A673 (cell line): ENCODE results near the gene ZNF672. TPM values are rescaled to one million over a fixed set of nuclear protein-coding genes. Genes with fewer than 3 reads are reported as not detected.

Experiments used
- BruUV-seq: library from RNA; stranded (reverse); fragments of 400-500 nt; replicated peaks from 2 replicates; lab custom pipeline; 2021; lab: Mats Ljungman, UMichigan
- CTCF ChIA-PET: fragments of 300-600 bp; sonication (Branson Sonifier 250); formaldehyde crosslinking; loops from one replicate; lab custom pipeline; 2022; ENCODE audit warnings: antibody characterized with exemption; lab: Charles Lee
- POLR2A ChIA-PET: fragments of 300-600 bp; sonication (Branson Sonifier 250); formaldehyde crosslinking; loops from one replicate; lab custom pipeline; 2022; ENCODE audit warnings: antibody characterized with exemption; ENCODE audit not compliant: low non-redundant PET; lab: Charles Lee
- DNase-seq: peaks from one replicate; pipeline ENCODE4 v3.0.0-alpha.2; 2015; ENCODE audit warnings: low spot score
- H3K27ac ChIP-seq: fragments of 200-600 bp; sonication (generic); 2 replicates; pipeline ENCODE4 v1.5.1; 2016; ENCODE audit warnings: mixed run types, low read depth, mild to moderate bottlenecking, mixed read lengths, antibody characterized with exemption, low read length; ENCODE audit not compliant: poor library complexity, severe bottlenecking
- H3K27me3 ChIP-seq: fragments of 200-600 bp; sonication (generic); replicated peaks from 2 replicates; pipeline ENCODE4 v1.6.1; 2017; ENCODE audit warnings: mixed run types, low read depth, mild to moderate bottlenecking, mixed read lengths, antibody characterized with exemption, low read length; ENCODE audit not compliant: insufficient read depth, poor library complexity
- H3K36me3 ChIP-seq: fragments of 200-600 bp; sonication (generic); 2 replicates; pipeline ENCODE4 v1.6.1; 2016; ENCODE audit warnings: mixed run types, mild to moderate bottlenecking, mixed read lengths, antibody characterized with exemption, low read length; ENCODE audit not compliant: insufficient read depth, poor library complexity, severe bottlenecking
- H3K4me1 ChIP-seq: fragments of 200-600 bp; sonication (generic); 2 replicates; pipeline ENCODE4 v1.6.1; 2017; ENCODE audit warnings: mixed run types, mild to moderate bottlenecking, mixed read lengths, antibody characterized with exemption, low read length; ENCODE audit not compliant: insufficient read depth, poor library complexity, severe bottlenecking
- H3K4me3 ChIP-seq: fragments of 200-600 bp; sonication (generic); 2 replicates; pipeline ENCODE4 v1.5.1; 2016; ENCODE audit warnings: low read depth, mixed run types, mild to moderate bottlenecking, mixed read lengths, low read length; ENCODE audit not compliant: poor library complexity, severe bottlenecking
- H3K9me3 ChIP-seq: fragments of 200-600 bp; sonication (generic); 2 replicates; pipeline ENCODE4 v1.6.1; 2016; ENCODE audit warnings: mixed run types, low read depth, mild to moderate bottlenecking, mixed read lengths, antibody characterized with exemption, low read length; ENCODE audit not compliant: poor library complexity, severe bottlenecking
- EZH2 ChIP-seq: fragments of 200-600 bp; sonication (generic); IDR thresholded peaks from 2 replicates; pipeline ENCODE4 v1.6.1; 2017; ENCODE audit warnings: borderline replicate concordance, low read depth, mild to moderate bottlenecking, mixed read lengths, antibody characterized with exemption, low read length; ENCODE audit not compliant: poor library complexity, severe bottlenecking
- intact Hi-C: fragments of 100-400 bp; cut with micrococcal nuclease; formaldehyde crosslinking; loops from one replicate; pipeline ENCODE4 v1.10.0; 2022; ENCODE audit not compliant: unreplicated experiment
- total RNA-seq: library from RNA; stranded (reverse); gene quantifications from 2 replicates; pipeline ENCODE4 v1.2.3, GENCODE V29; 2021
- TF ChIP-seq, protein P1 (sequence below): fragments of 300-800, 200-600 bp; sonication (generic); conservative IDR thresholded peaks from 2 replicates; pipeline ENCODE4 v1.5.1; 2017; ENCODE audit warnings: low read depth, mild to moderate bottlenecking, antibody characterized with exemption, low read length, moderate library complexity, mixed read lengths

The ZNF672 gene
- total RNA-seq, 1 experiment from 2014 or later: 21.6 TPM

DNA sequence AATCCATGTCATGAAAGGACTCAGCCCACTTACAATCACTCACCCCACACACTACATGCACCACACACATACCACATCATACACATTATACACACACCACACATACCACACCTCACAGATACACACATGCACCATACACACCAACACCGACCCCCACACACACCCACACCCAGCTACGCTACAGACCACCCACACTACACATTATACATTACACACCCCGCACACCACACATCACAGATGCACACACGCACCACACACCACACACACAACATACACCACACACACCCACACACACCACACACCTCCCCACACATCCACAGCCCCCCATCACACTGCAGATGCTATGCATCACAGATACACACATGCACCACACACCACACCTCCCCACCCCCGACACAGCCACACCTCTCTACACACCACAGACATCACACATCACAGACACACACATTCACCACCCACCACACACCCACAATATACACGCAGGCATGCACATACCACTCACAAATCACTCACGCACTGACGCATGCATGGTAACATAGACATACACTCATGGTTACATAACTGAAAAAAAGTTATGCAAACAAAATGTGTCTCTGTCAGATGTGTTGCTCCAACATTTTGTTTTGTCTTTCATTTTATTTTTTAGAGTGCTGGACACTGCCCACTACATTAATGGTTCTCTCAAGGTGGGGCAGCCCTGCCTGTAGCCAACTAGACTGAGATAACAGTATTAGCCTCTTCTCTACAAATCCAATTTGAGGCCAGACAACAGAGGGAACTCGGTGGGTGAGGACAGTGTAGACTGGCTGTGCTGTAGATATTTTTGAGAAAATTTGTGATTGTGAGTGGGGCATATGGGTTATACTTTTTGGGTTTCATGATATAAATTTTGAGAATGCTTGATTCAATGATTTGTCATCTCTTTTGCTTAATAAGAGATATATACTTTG is 52.8 kb downstream of the ZNF672 start:
- H3K9me3 ChIP-seq: no peaks in the 10 kb centered on the region
- peaks cover 19% of the 10 kb centered on the region for H3K4me1 ChIP-seq
- intact Hi-C loops: no loop called here
- ChIA-PET POLR2A (no interaction called here), CTCF (no interaction called here)
- H3K4me3 ChIP-seq: no peak overlapping the region
- no TSS peak for BruUV-seq
- no peak for TF ChIP-seq EZH2
- TF ChIP-seq, protein P1, sequence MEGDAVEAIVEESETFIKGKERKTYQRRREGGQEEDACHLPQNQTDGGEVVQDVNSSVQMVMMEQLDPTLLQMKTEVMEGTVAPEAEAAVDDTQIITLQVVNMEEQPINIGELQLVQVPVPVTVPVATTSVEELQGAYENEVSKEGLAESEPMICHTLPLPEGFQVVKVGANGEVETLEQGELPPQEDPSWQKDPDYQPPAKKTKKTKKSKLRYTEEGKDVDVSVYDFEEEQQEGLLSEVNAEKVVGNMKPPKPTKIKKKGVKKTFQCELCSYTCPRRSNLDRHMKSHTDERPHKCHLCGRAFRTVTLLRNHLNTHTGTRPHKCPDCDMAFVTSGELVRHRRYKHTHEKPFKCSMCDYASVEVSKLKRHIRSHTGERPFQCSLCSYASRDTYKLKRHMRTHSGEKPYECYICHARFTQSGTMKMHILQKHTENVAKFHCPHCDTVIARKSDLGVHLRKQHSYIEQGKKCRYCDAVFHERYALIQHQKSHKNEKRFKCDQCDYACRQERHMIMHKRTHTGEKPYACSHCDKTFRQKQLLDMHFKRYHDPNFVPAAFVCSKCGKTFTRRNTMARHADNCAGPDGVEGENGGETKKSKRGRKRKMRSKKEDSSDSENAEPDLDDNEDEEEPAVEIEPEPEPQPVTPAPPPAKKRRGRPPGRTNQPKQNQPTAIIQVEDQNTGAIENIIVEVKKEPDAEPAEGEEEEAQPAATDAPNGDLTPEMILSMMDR: no peak
- H3K27ac ChIP-seq: no peak overlapping the region
- no peaks in the 10 kb centered on the region for H3K27me3 ChIP-seq
- DNase-seq: no peak
- no peaks in the 10 kb centered on the region for H3K36me3 ChIP-seq

DNA sequence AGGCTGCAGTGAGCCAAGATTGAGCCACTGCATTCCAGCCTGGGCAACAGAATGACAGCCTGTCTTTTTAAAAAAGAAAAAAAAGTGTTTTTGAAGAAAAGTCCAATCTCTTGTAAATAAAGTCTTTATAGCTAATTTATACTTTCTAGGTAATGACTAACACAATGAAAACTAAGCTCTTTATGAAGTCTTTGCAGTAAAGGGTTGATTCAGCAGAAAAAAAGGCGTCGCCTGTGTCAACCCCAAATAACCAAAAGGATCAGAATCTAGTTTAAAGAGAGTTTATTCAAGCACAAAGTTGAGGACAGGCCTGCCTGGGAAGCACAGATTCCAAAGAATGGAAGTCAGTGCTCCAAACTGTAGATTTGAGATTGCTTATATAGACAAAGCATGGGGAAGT is 53.7 kb downstream of the ZNF672 start:
- Histone ChIP-seq H3K9me3 (no peaks in the 10 kb centered on the region), H3K36me3 (no peaks in the 10 kb centered on the region), H3K27me3 (no peaks in the 10 kb centered on the region), H3K27ac (no peak overlapping the region), H3K4me1 (peaks cover 11% of the 10 kb centered on the region), H3K4me3 (no peak overlapping the region)
- intact Hi-C loops: no loop called here
- TF ChIP-seq, protein P1: no peak
- TF ChIP-seq EZH2: no peak
- ChIA-PET CTCF (no interaction called here), POLR2A (no interaction called here)
- BruUV-seq: no TSS peak
- no peak for DNase-seq

DNA sequence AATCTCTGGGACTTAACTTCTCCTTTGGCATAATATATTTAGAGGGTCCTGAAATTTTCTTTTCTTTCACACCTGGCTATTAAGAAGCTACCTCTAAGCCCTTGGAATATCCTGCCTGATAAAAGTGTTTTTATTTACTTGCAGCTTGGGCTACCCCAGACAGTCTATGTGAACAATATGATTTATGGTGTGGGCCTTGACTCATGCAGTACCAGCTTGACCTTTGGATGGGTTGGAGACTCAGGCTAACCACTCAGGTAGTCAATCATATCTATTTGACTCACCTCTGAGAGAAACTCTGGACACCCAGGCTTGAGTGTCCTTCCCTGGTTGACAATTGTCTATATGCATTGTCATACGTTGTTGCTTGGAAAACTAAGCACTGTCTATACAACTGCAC is 54.6 kb downstream of the ZNF672 start:
- ChIA-PET POLR2A (no interaction called here), CTCF (no interaction called here)
- intact Hi-C loops: no loop called here
- TF ChIP-seq, protein P1: no peak
- TF ChIP-seq EZH2: no peak
- BruUV-seq: no TSS peak
- Histone ChIP-seq H3K4me3 (no peak overlapping the region), H3K9me3 (no peaks in the 10 kb centered on the region), H3K27ac (no peak overlapping the region), H3K36me3 (no peaks in the 10 kb centered on the region), H3K27me3 (no peaks in the 10 kb centered on the region), H3K4me1 (peaks cover 4% of the 10 kb centered on the region)
- no peak for DNase-seq
